Measurements from ENCODE around the gene CRY1. TPM values are rescaled to one million over a fixed set of nuclear protein-coding genes. Genes with fewer than 3 reads are reported as not detected.

The CRY1 gene
- total RNA-seq, 2 experiments from 2014 or later: 70.7 to 77.4 TPM

DNA sequence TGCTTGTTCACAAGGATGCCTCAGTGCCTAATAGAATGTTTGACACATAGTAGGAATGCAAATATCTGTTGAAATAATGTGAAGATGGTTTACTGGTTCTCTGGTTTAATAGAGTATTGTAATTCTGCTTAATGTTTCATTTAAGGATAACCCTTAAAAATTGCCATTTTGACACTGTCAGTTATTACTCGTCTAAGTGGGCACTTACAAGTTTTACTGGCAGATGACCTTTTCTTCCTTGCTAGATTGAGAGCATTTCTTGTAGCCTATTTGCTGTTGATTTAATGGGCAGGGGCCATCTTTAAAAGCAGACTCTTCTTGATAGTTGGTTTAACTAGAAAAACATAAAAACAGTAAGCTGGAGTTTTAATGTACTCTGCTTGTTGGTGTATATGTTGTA is 135.8 kb downstream of the CRY1 start:
- H3K4me1 Mint-ChIP-seq (ENCODE audit: low read depth): peaks cover 54% of the 10 kb centered on the region
- Histone ChIP-seq H3K4me3 (ENCODE audit: low read length) (peak overlapping the region; percentile 77), H3K27me3 (ENCODE audit: control insufficient read depth in 1 of 2, insufficient read depth in 2 of 2, low read length in 2 of 2) (no peaks in the 10 kb centered on the region), H3K9me3 (ENCODE audit: control insufficient read depth in 1 of 2, insufficient read depth in 1 of 2, low read length in 2 of 2) (no peaks in the 10 kb centered on the region), H3K27ac (ENCODE audit: low read depth in 1 of 2, low read length in 2 of 2) (no peak overlapping the region), H3K36me3 (ENCODE audit: insufficient read depth, low read length) (peaks cover 4% of the 10 kb centered on the region), H3K4me1 (ENCODE audit: insufficient read depth, low read length) (peaks cover 13% of the 10 kb centered on the region)
- CTCF ChIA-PET: no interaction called here
- peak overlapping the region; percentile 93 for H3K27ac Mint-ChIP-seq
- ATAC-seq (ENCODE audit: poor library complexity) (no peak), DNase-seq (no peak)
- POLR2A ChIA-PET: interaction anchor here (1.0 to 1.4 kb wide), 3 partner anchors 29 to 656 kb away, joined by 3 to 5 read pairs (median 5); partner anchors contain the start of genes MTERF2 and TCP11L2
- peak overlapping the region; percentile 98 for H3K4me3 Mint-ChIP-seq
- H3K27me3 Mint-ChIP-seq: no peaks in the 10 kb centered on the region
- intact Hi-C loops (cut with DNase I, micrococcal nuclease): loop anchor here (2.0 to 10.0 kb wide), 7 partner anchors 27 to 1557 kb away; partner anchors contain the start of genes CRY1 (in 1 of the 2), FICD (in 1 of the 2), MTERF2 (in 1 of the 2) and PRDM4 (in 1 of the 2)
- H3K36me3 Mint-ChIP-seq (ENCODE audit: low read depth): peaks cover 30% of the 10 kb centered on the region
- no peaks in the 10 kb centered on the region for H3K9me3 Mint-ChIP-seq
- TF ChIP-seq, protein P1, sequence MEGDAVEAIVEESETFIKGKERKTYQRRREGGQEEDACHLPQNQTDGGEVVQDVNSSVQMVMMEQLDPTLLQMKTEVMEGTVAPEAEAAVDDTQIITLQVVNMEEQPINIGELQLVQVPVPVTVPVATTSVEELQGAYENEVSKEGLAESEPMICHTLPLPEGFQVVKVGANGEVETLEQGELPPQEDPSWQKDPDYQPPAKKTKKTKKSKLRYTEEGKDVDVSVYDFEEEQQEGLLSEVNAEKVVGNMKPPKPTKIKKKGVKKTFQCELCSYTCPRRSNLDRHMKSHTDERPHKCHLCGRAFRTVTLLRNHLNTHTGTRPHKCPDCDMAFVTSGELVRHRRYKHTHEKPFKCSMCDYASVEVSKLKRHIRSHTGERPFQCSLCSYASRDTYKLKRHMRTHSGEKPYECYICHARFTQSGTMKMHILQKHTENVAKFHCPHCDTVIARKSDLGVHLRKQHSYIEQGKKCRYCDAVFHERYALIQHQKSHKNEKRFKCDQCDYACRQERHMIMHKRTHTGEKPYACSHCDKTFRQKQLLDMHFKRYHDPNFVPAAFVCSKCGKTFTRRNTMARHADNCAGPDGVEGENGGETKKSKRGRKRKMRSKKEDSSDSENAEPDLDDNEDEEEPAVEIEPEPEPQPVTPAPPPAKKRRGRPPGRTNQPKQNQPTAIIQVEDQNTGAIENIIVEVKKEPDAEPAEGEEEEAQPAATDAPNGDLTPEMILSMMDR (IDR thresholded peaks at IDR 0.05): no peak

DNA sequence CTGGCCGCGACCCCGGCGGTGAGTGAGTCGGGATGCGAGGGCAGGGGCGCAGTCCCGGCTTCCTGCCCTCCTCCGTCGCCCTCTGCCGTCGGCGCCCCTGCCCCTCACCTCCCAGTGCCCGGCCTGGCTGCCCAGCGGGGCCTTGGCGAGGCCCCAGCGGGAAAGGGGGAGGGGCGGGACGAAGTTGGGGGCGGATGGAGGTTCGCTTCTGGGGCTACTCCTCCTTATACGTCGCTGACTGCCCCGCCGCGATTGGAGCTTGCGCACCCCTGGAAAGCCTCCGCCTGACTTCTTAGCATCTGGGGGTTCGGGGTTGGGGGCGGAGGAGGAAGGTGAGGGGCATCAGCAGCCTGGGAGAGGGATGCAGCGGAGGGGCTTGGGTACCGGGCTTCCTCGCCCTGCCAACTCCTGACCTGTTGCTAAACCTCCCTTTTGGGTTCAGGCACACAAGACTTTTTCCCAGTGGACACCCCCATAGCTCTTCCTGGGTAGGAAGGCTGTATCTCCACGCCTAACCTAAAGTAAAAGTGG is 137.2 kb downstream of the CRY1 start:
- TF ChIP-seq, protein P1 (IDR thresholded peaks at IDR 0.05): no peak
- peak; percentile 15 to 73 (median 46) for DNase-seq

DNA sequence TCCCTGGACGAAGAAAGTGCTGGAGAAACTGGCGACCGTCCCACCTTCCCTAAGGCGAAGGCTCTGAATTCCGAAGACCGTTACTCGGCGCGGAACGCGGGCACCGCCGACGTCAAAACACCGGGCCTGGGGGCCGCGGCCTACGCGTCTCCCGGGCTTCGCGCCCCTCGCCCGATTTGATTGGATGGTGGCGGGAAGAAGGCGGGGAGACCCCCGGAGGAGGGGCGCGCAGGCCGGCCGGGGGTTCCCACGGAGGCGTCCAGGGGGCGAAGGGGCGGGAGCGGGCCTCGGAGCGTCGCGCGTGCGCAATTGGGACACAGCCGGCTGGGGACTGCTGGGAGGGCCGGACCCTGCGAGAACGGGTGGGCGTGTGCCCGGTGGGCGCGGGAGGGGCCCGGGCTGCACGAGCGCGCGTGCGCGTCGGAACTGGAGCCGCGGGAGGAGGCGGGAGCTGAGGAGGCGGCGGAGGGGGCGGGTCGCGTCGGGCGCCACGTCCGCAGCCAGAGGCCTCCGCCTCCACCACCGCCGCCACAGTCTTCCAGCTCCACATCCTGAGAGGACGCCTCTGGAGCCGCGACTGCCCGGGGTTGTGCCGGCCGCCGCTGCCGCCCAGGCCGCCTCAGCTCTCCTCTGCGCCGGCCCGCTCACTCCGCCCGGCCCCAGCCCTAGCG is 137.8 kb downstream of the CRY1 start, which contains the start of gene TMEM263:
Gene TMEM263 (plus strand): TSS at position 531 of the 671 bp plus-strand sequence. CDS start 11,210 bp downstream, outside the sequence.
- intact Hi-C loops (cut with DNase I, micrococcal nuclease): loop anchor here (2.0 to 10.0 kb wide), 7 partner anchors 29 to 1559 kb away; partner anchors contain the start of genes CRY1 (in 1 of the 2), FICD (in 1 of the 2), MTERF2 (in 1 of the 2) and PRDM4 (in 1 of the 2)
- H3K27ac Mint-ChIP-seq: peak within 1 kb of the TSS; percentile 98

More for the DNA sequence above, 137.2 kb downstream of the CRY1 start:
- peaks cover 22% of the 10 kb centered on the region for H3K36me3 Mint-ChIP-seq (ENCODE audit: low read depth)
- H3K36me3 ChIP-seq (ENCODE audit: insufficient read depth, low read length): peaks cover 4% of the 10 kb centered on the region
- H3K4me1 ChIP-seq (ENCODE audit: insufficient read depth, low read length): peaks cover 13% of the 10 kb centered on the region
- H3K27me3 Mint-ChIP-seq: no peaks in the 10 kb centered on the region
- peak overlapping the region; percentile 23 to 81 for H3K27ac ChIP-seq (ENCODE audit: low read depth in 1 of 2, low read length in 2 of 2)
- peak overlapping the region; percentile 77 for H3K4me3 ChIP-seq (ENCODE audit: low read length)
- intact Hi-C loops (cut with DNase I, micrococcal nuclease): loop anchor here (2.0 to 10.0 kb wide), 7 partner anchors 29 to 1559 kb away; partner anchors contain the start of genes CRY1 (in 1 of the 2), FICD (in 1 of the 2), MTERF2 (in 1 of the 2) and PRDM4 (in 1 of the 2)
- CTCF ChIA-PET: interaction anchor here (1.0 to 1.9 kb wide), 4 partner anchors 14 to 598 kb away, joined by 4 to 7 read pairs (median 5); partner anchors contain the start of genes MTERF2 and POLR3B
- no peaks in the 10 kb centered on the region for H3K9me3 ChIP-seq (ENCODE audit: control insufficient read depth in 1 of 2, insufficient read depth in 1 of 2, low read length in 2 of 2)
- H3K4me1 Mint-ChIP-seq (ENCODE audit: low read depth): peaks cover 49% of the 10 kb centered on the region
- H3K9me3 Mint-ChIP-seq: no peaks in the 10 kb centered on the region
- no peaks in the 10 kb centered on the region for H3K27me3 ChIP-seq (ENCODE audit: control insufficient read depth in 1 of 2, insufficient read depth in 2 of 2, low read length in 2 of 2)
- POLR2A ChIA-PET: interaction anchor here (0.7 to 3.7 kb wide), 23 partner anchors 9 to 1849 kb away, joined by 3 to 48 read pairs (median 5); partner anchors contain the start of genes CRY1, ISCU, MTERF2 and POLR3B
- H3K27ac Mint-ChIP-seq: peak overlapping the region; percentile 93
- ATAC-seq (ENCODE audit: poor library complexity): peak; percentile 34
- peak overlapping the region; percentile 98 for H3K4me3 Mint-ChIP-seq

More for the DNA sequence above, 137.8 kb downstream of the CRY1 start, which contains the start of gene TMEM263:
- H3K4me1 ChIP-seq (ENCODE audit: insufficient read depth, low read length): peaks cover 13% of the 10 kb centered on the region
- peaks cover 3% of the 10 kb centered on the region for H3K36me3 ChIP-seq (ENCODE audit: insufficient read depth, low read length)
- peak within 1 kb of the TSS; percentile 81 to 89 for H3K27ac ChIP-seq (ENCODE audit: low read depth in 1 of 2, low read length in 2 of 2)
- ChIA-PET POLR2A (interaction anchor here (0.5 to 3.7 kb wide), 26 partner anchors 9 to 1848 kb away, joined by 3 to 48 read pairs (median 4); partner anchors contain the start of genes CRY1, ISCU, MTERF2 and POLR3B), CTCF (interaction anchor here (1.0 to 1.9 kb wide), 4 partner anchors 14 to 598 kb away, joined by 4 to 7 read pairs (median 5); partner anchors contain the start of genes MTERF2 and POLR3B)
- H3K36me3 Mint-ChIP-seq (ENCODE audit: low read depth): peaks cover 17% of the 10 kb centered on the region
- peak; percentile 74 to 97 (median 88) for DNase-seq
- peak within 1 kb of the TSS; percentile 77 for H3K4me3 ChIP-seq (ENCODE audit: low read length)
- no peaks in the 10 kb centered on the region for H3K27me3 Mint-ChIP-seq
- TF ChIP-seq, protein P1 (IDR thresholded peaks at IDR 0.05): no peak
- peak; percentile 73 for ATAC-seq (ENCODE audit: poor library complexity)
- H3K9me3 Mint-ChIP-seq: no peaks in the 10 kb centered on the region
- no peaks in the 10 kb centered on the region for H3K27me3 ChIP-seq (ENCODE audit: control insufficient read depth in 1 of 2, insufficient read depth in 2 of 2, low read length in 2 of 2)
- no peaks in the 10 kb centered on the region for H3K9me3 ChIP-seq (ENCODE audit: control insufficient read depth in 1 of 2, insufficient read depth in 1 of 2, low read length in 2 of 2)
- H3K4me1 Mint-ChIP-seq (ENCODE audit: low read depth): peaks cover 43% of the 10 kb centered on the region
- peak within 1 kb of the TSS; percentile 98 for H3K4me3 Mint-ChIP-seq

Data from CD4-positive, alpha-beta T cell (primary cell).